Panc1 (cell line): Measurements from ENCODE around the gene CAV3. TPM values are rescaled to one million over a fixed set of nuclear protein-coding genes. Genes with fewer than 3 reads are reported as not detected.

Experiments
- ATAC-seq: fragments of 200-7000 bp; cut with Tn5 transposase; 2 replicates; pipeline ENCODE4 v1.9.1; 2020; ENCODE audit warnings: mild to moderate bottlenecking, moderate library complexity
- BruUV-seq: library from RNA; stranded (reverse); fragments of 400-500 nt; replicated peaks from 2 replicates; lab custom pipeline; 2021; lab: Mats Ljungman, UMichigan
- CTCF ChIA-PET: fragments of 300-600 bp; sonication (Branson Sonifier 250); formaldehyde crosslinking; loops from one replicate; lab custom pipeline; 2022; ENCODE audit warnings: antibody characterized with exemption; lab: Charles Lee
- POLR2A ChIA-PET: fragments of 300-600 bp; sonication (Branson Sonifier 250); formaldehyde crosslinking; loops from one replicate; lab custom pipeline; 2022; ENCODE audit warnings: antibody characterized with exemption; lab: Charles Lee
- DNase-seq: peaks from one replicate; pipeline ENCODE4 v3.0.0-alpha.2; 2010; ENCODE audit warnings: low read depth, low spot score
- H3K27ac ChIP-seq: 2 replicates; pipeline ENCODE4 v1.5.1; 2011; ENCODE audit warnings: mild to moderate bottlenecking, low read length, inconsistent platforms
- H3K27me3 ChIP-seq: fragments of 200-500 bp; sonication (Bioruptor generic); 2 replicates; pipeline ENCODE4 v1.6.0; 2014; ENCODE audit warnings: low read length, inconsistent platforms; ENCODE audit not compliant: control insufficient read depth, insufficient read depth
- H3K36me3 ChIP-seq: fragments of 200-500 bp; sonication (Bioruptor generic); 2 replicates; pipeline ENCODE4 v1.5.1; 2014; ENCODE audit warnings: inconsistent platforms, mild to moderate bottlenecking, low read length, moderate library complexity; ENCODE audit not compliant: control insufficient read depth, insufficient read depth
- H3K4me1 ChIP-seq: 2 replicates; pipeline ENCODE4 v1.5.1; 2011; ENCODE audit warnings: inconsistent platforms, mild to moderate bottlenecking, low read length, moderate library complexity; ENCODE audit not compliant: control insufficient read depth, insufficient read depth
- H3K4me3 ChIP-seq, 2 experiments: 2 replicates each; pipeline ENCODE4 v1.5.1; 2011 to 2012; ENCODE audit warnings: low read depth in 2 of 2, low read length in 2 of 2, mild to moderate bottlenecking in 2 of 2, inconsistent platforms in 1 of 2, moderate library complexity in 1 of 2
- H3K9me3 ChIP-seq: fragments of 200-500 bp; sonication (Bioruptor generic); 2 replicates; pipeline ENCODE4 v1.5.1; 2014; ENCODE audit warnings: low read depth, mild to moderate bottlenecking, inconsistent platforms, low read length, moderate library complexity; ENCODE audit not compliant: control insufficient read depth, insufficient read depth
- CTCF ChIP-seq: fragments of 450-650 bp; IDR thresholded peaks from 2 replicates; pipeline ENCODE4 v1.5.1; 2017; ENCODE audit warnings: mild to moderate bottlenecking
- POLR2AphosphoS5 ChIP-seq: IDR thresholded peaks from 2 replicates; pipeline ENCODE4 v1.6.1; 2012; ENCODE audit warnings: mild to moderate bottlenecking, low read depth, low read length, moderate library complexity
- REST ChIP-seq, 2 experiments: IDR thresholded peaks; 2 replicates each; pipeline ENCODE4 v1.6.1; 2011 to 2012; ENCODE audit warnings: low read depth in 2 of 2, control low read depth in 1 of 2, low read length in 1 of 2, mild to moderate bottlenecking in 1 of 2, moderate library complexity in 1 of 2; ENCODE audit not compliant: insufficient read depth in 1 of 2
- SIN3A ChIP-seq: IDR thresholded peaks from 2 replicates; pipeline ENCODE4 v1.6.1; 2012; ENCODE audit warnings: low read depth, mild to moderate bottlenecking, low read length, moderate library complexity, borderline replicate concordance; ENCODE audit not compliant: insufficient read depth
- TCF7L2 ChIP-seq: IDR thresholded peaks from 2 replicates; pipeline ENCODE4 v1.6.1; 2011; ENCODE audit warnings: mild to moderate bottlenecking, low read depth, low read length, inconsistent platforms
- in situ Hi-C: cut with HindIII; loops from 2 replicates; pipeline ENCODE4 v1.10.0; 2016; ENCODE audit warnings: low sequenced_read_pairs, low pct_unique_long_range_greater_than_20kb
- intact Hi-C: fragments of 100-400 bp; cut with micrococcal nuclease; formaldehyde crosslinking; loops from one replicate; pipeline ENCODE4 v1.10.0; 2022; ENCODE audit not compliant: unreplicated experiment
- total RNA-seq: library from RNA; stranded (reverse); gene quantifications from one replicate; pipeline ENCODE4 v1.2.1, GENCODE V29; 2021; ENCODE audit not compliant: unreplicated experiment

The CAV3 gene
- total RNA-seq, 1 experiment from 2014 or later = not detected

GRCh38 chr3:8761866-8762265 lies 28.3 kb downstream of the CAV3 start:
- no peak for DNase-seq
- no peak for TF ChIP-seq SIN3A
- TF ChIP-seq TCF7L2 = no peak
- no peak for TF ChIP-seq CTCF
- TF ChIP-seq POLR2AphosphoS5 = no peak
- TF ChIP-seq REST (IDR thresholded peaks at IDR 0.05; ENCODE audit: insufficient read depth in 1 of 2, low read depth in 2 of 2, low read length in 1 of 2) = no peak
- CTCF ChIA-PET = no interaction called here
- Histone ChIP-seq H3K4me3 (no peak overlapping the region), H3K36me3 (no peaks in the 10 kb centered on the region), H3K27me3 (no peaks in the 10 kb centered on the region), H3K27ac (no peak overlapping the region), H3K9me3 (no peaks in the 10 kb centered on the region), H3K4me1 (no peaks in the 10 kb centered on the region)
- POLR2A ChIA-PET = no interaction called here
- BruUV-seq = no TSS peak
- intact Hi-C loops (no loop called here), in situ Hi-C loops (no loop called here)
- no peak for ATAC-seq

- H3K4me1 ChIP-seq = no peaks in the 10 kb centered on the region
- TF ChIP-seq TCF7L2 = no peak
- no peak for TF ChIP-seq CTCF
- TF ChIP-seq REST (IDR thresholded peaks at IDR 0.05; ENCODE audit: insufficient read depth in 1 of 2, low read depth in 2 of 2, low read length in 1 of 2) = no peak
- TF ChIP-seq SIN3A = no peak
- no peak for TF ChIP-seq POLR2AphosphoS5
- no peaks in the 10 kb centered on the region for H3K36me3 ChIP-seq
- CTCF ChIA-PET = no interaction called here
- H3K27me3 ChIP-seq = no peaks in the 10 kb centered on the region
- no peak for ATAC-seq
- BruUV-seq = no TSS peak
- in situ Hi-C loops (no loop called here), intact Hi-C loops (no loop called here)
- no peak for DNase-seq
- POLR2A ChIA-PET = no interaction called here
- H3K9me3 ChIP-seq = no peaks in the 10 kb centered on the region
- H3K27ac ChIP-seq = no peak overlapping the region
- H3K4me3 ChIP-seq = no peak overlapping the region
Measured at GRCh38 chr3:8762607-8763377, 29.2 kb downstream of the CAV3 start.
